GM18951 (cell line): Measurements from ENCODE around the gene LMLN.
"Not testable (repeated sequence)": the region's sequence is repeated elsewhere in the genome, so short reads cannot be mapped to it uniquely, and the experiment has no call there.

Source experiments
- POLR2A ChIP-seq: IDR thresholded peaks from 4 replicates; pipeline ENCODE4 v1.6.1; 2011; ENCODE audit warnings: mild to moderate bottlenecking; ENCODE audit not compliant: insufficient read length, insufficient read depth; ENCODE audit errors: extremely low read depth
- in situ Hi-C: fragments of 300-500 bp; cut with MboI; formaldehyde crosslinking; loops from one replicate; pipeline ENCODE4 v1.12.0; 2022; ENCODE audit warnings: low sequenced_read_pairs, mixed read lengths, inconsistent platforms; ENCODE audit not compliant: unreplicated experiment

The LMLN gene

GRCh38 chr3:197950677-197951061 lies 9.3 kb upstream of the LMLN start:
- no peak for TF ChIP-seq POLR2A
- in situ Hi-C loops: no loop called here

GRCh38 chr3:197951392-197951990 lies 8.5 kb upstream of the LMLN start:
- in situ Hi-C loops: no loop called here

GRCh38 chr3:197952440-197952839 lies 7.6 kb upstream of the LMLN start:
- no peak for TF ChIP-seq POLR2A
- in situ Hi-C loops: no loop called here

More at GRCh38 chr3:197951392-197951990, 8.5 kb upstream of the LMLN start:
- TF ChIP-seq POLR2A: no peak

GRCh38 chr3:197953325-197953724 lies 6.7 kb upstream of the LMLN start:
- in situ Hi-C loops: no loop called here
- TF ChIP-seq POLR2A: no peak

- in situ Hi-C loops: no loop called here
- no peak for TF ChIP-seq POLR2A
Observed at GRCh38 chr3:197953881-197954280, 6.1 kb upstream of the LMLN start.

GRCh38 chr3:197955892-197956477 lies 4.0 kb upstream of the LMLN start:
- in situ Hi-C loops: no loop called here
- no peak for TF ChIP-seq POLR2A

GRCh38 chr3:197956626-197956988 lies 3.4 kb upstream of the LMLN start:
- in situ Hi-C loops: no loop called here
- no peak for TF ChIP-seq POLR2A

- in situ Hi-C loops: no loop called here
Observed at GRCh38 chr3:197957790-197958133, 2.3 kb upstream of the LMLN start.

GRCh38 chr3:197958346-197958745 lies 1.7 kb upstream of the LMLN start:
- in situ Hi-C loops: no loop called here
- TF ChIP-seq POLR2A: no peak

More at GRCh38 chr3:197957790-197958133, 2.3 kb upstream of the LMLN start:
- TF ChIP-seq POLR2A: peak; percentile 13

- in situ Hi-C loops: not testable (repeated sequence)
Observed at GRCh38 chr3:197958848-197959247, 1.2 kb upstream of the LMLN start.

GRCh38 chr3:197959500-197959890 lies 522 bp upstream of the LMLN start:
- in situ Hi-C loops: no loop called here
- TF ChIP-seq POLR2A: no peak

GRCh38 chr3:197960694-197961581 lies 921 bp downstream of the LMLN start:
- in situ Hi-C loops: no loop called here
- no peak for TF ChIP-seq POLR2A

- TF ChIP-seq POLR2A: no peak
- in situ Hi-C loops: no loop called here
Observed at GRCh38 chr3:197961582-197961945, 1.5 kb downstream of the LMLN start.
